HG02678 (cell line): ENCODE results near the gene S100A14.
"Not testable (repeated sequence)": the region's sequence is repeated elsewhere in the genome, so short reads cannot be mapped to it uniquely, and the experiment has no call there.

Experiments used
- ATAC-seq: cut with Tn5 transposase; IDR thresholded peaks from one replicate; pipeline ENCODE4 v1.9.1; 2021; ENCODE audit warnings: mild to moderate bottlenecking, moderate library complexity; ENCODE audit not compliant: unreplicated experiment

Gene S100A14

DNA sequence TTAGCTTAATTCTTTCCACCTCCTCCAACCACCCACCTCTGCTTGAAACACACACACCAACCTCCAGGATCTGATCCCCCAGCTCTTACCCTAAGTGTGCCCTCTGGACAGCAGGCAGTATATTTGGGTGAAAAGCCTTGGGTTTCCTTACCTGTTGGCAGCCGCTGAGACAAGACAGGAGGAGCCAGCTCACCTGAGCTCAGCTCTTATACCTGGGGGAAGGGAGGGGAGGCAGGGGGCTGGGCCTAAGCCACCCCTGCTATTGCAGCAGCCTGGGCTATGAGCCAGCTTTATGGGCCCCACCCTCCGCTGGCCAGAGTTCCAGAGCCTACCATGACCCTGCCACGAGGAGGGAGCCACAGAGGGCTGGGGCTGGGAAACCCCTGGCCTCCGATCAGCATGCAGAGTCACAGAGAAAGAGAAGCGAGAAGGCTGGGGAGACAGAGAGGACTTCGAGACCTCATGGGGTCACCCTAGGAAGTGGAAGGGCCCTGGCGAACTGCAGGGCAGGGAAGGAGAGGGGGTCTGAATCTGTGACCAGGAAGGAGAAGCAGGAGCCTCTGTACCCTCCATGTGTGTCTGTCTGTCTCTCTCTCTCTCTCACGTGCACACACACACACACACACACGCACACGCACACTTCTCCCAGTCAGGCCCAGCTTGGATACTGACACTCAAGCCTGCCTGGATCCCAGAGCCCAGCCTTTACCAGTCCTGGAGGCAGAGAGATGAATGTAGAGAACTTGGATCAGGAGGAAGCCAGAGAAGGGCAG lies at the start of gene S100A14:
Gene S100A14, minus strand, starts transcription at position 182 of the 773 bp plus-strand sequence. CDS start 467 bp downstream, outside the sequence.
- no peak for ATAC-seq

- no peak for ATAC-seq
Observed at GRCh38 chr1:153663211-153663610, 47.1 kb upstream of the S100A14 start.

GRCh38 chr1:153662269-153662668 lies 46.1 kb upstream of the S100A14 start:
- no peak for ATAC-seq

DNA sequence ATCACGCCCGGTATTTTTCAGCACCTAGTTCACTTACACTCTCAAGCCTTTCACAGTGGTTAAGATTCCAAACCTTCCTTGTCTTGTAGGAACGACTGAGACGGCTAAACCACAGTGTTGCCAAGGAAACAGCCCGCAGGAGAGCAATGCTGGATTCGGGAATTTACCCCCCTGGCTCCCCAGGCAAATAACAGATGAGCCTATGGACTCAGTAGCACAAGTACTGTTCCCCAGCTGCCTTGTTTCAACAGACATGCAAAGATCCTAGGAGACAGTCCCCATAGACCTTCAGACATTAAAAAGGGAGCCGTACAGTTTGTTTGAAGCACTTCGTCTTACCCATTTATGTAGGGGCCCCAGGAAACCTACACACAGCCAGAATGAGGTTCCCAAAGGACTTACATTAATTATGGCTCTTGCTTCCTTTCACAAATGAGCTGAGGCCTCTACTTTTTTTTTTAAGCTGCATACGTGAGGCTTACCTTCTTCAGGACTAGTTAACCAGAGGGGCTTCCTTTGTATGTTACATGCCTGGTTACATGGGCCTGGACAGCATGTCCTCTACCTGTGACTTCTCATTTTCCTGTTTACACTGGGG lies 45.1 kb upstream of the S100A14 start:
- ATAC-seq, result no peak

DNA sequence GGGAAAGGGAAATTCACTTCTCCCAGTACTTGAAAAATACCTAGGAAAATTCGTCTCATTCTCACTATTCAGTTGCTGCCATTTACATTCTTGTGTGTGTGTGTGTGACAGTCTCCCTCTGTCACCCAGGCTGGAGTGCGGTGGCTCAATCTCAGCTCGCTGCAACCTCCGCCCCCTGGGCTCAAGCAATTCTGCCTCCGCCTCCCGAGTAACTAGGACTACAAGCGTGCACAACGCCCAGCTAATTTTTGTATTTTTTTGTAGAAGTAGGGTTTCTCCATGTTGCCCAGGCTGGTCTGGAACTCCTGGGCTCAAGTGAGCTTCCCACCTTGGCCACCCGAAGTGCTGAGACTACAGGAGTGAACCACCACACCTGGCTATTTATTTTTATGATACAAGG lies 43.5 kb upstream of the S100A14 start:
- ATAC-seq, result no peak

DNA sequence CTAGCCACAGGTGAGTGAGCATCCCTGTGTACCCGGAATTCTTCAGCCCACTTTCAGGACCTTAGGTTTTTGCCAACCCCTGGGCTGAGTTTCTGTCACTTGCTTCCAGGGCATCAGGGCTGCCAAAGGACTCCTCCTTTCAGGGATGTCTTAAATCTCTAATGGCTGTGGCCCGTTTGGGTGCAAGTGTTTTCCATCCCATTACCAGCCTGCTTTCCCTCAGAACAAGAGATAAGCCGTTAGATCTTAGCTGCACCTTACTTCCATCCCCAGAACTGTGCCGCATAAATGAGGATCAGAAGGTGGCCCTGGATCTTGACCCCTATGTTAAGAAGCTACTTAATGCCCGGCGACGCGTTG lies 43.0 kb upstream of the S100A14 start:
- ATAC-seq, result no peak

GRCh38 chr1:153658400-153659174 lies 42.5 kb upstream of the S100A14 start, which contains the start of gene SNAPIN:
TSS of gene SNAPIN (plus strand) at chr1:153658703. CDS start at chr1:153658744, 41 bp downstream.
- peak; percentile 93 for ATAC-seq

DNA sequence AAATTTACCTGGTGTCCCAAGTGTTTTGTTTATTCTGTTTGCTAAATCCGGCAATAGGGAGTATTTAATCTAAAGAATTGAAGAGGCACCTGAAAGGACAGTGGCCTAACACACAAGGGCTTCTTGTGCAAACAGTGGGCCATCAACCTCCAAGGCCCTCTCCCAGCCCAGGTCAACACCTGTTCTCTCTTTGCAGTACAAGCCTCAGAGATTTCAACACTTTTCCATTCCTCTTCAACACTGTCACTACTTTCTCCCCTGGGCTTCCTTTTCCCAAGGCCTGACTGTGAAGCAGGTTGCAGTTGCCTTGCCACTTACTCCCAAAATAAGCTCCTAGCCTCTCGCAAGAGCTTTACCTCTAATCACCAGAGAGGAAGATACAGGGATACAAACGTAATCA lies 39.2 kb upstream of the S100A14 start:
- no peak for ATAC-seq

DNA sequence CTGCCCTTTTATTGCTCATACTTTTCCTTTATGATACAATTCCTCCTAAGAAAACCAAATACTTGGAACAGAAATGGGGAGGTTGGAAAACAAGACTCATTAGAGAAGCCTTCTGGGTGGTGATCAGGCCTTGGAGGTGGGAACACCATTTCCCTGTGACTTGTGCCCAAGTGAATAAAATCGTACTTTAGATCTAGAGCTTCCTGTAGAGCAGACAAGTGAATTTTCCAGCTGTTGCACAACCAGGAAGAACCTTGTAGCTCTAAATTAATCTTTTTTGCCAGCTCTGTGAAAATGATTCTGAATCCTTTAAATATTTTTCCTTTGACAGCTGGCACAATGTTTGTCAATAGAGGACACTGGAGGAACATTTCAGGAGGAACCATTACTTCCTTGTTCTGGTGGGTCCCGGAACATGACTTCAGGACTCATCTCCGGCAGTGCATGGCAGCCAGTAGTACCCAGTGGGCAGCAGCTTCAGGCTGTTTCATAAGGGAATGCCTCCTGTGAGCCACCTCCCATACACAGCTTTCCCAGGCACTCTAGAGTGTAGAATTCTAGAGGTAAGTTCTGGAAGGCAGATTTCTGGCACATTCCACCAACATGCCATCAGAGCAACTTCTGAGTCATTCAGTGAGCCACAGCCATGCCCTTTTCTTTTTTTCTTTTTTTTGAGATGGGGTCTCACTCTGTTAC lies 36.8 kb upstream of the S100A14 start:
- no peak for ATAC-seq

- ATAC-seq, result no peak
Observed at GRCh38 chr1:153651771-153652170, 35.6 kb upstream of the S100A14 start.

DNA sequence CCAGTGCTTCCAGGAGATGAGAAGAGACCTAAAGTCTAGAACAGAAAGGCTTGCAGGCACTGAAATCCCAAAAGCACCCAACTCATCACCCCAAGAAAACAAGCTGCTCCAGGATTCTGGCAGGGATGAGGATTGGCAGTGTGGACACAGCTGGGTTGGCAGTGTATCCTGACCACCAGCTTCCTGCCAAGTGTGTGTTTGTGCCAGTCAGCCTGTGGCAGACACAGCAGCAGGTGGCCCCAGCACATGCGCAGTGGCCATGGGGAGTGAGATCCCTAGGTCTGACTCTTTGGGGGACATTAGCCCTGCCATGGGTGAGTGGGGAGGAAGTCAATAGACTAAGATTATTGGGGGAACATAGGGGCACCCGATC lies 33.7 kb upstream of the S100A14 start:
- no peak for ATAC-seq

GRCh38 chr1:153649137-153649862 lies 33.2 kb upstream of the S100A14 start:
- no peak for ATAC-seq

DNA sequence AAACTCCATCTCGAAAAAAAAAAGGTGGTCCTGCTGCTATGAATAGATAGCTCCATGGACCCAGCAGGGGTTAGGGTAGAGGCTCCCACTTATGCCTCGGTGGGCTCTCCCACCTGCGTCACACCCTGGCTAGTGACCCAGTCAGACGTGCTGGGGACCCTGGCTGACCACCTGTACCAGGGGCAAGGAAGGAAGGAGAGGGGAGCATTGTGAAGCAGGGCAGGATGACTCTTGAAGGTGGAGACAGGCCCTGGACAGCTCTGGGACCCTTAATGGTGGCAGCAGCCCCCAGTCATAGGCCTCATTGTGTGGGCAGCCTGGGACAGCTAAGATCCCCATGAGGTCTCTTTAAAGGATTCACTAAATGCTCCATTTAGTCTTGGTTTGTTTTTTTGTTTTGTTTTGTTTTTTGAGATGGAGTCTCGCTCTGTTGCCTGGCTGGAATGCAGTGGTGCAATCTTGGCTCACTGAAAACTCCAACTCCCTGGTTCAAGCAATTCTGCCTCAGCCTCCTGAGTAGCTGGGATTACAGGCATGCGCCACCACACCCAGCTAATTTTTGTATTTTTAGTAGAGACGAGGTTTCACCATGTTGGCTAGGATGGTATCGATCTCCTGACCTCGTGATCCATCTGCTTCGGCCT lies 32.0 kb upstream of the S100A14 start:
- ATAC-seq, result no peak

DNA sequence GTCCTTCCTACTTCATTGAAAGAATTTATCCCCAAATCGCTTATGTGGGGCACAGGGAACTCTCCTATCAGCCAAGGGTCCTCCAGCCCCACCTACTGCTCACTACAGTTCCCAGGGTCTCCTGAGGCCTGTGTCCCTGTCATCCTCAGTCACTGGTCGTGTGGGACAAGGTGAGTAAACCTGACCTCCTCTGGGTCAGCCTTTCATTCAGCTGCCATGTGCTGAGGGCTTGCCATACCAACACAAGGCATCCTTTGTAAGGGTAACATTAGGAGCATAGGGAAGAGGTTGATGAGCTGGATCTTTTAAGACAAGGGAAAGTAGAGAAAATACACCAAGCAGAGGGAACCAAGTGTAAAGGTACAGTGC lies 31.2 kb upstream of the S100A14 start:
- no peak for ATAC-seq

DNA sequence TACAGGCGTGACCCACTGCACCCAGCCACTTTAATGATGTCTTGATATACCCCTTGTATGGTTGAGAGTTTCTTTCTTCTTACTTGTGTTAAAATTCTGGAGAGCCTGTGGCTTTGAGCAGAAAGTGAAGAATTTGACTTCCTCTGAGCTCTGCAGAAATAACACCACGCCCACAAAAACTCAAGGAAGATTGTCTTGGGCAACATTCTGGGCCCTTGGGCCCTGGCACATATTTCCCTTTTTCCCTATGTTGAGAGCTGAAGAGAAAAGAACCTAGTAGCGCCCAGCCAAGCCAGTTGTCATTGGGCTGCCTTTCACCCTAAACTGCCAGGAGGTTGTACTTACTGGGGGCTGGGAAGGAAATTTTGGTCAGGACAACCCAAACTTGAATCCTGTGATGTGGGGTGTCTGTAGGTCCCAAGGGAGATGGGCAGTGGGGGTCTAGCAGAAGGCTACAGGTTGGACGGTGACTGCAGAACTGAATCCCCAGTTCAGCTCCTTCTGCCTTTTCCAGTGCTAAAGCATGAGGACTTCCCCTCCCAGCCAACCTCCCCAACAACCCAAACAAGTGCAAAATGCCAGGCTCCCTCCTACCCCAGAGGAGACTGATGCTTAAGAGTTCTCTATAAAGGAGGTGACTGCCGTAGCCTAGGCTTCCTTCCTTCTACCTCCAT lies 30.7 kb upstream of the S100A14 start:
- ATAC-seq, result no peak

- no peak for ATAC-seq
Observed at GRCh38 chr1:153643816-153644215, 27.7 kb upstream of the S100A14 start.

GRCh38 chr1:153643100-153643499 lies 27.0 kb upstream of the S100A14 start:
- no peak for ATAC-seq

GRCh38 chr1:153642161-153642560 lies 26.0 kb upstream of the S100A14 start:
- no peak for ATAC-seq

DNA sequence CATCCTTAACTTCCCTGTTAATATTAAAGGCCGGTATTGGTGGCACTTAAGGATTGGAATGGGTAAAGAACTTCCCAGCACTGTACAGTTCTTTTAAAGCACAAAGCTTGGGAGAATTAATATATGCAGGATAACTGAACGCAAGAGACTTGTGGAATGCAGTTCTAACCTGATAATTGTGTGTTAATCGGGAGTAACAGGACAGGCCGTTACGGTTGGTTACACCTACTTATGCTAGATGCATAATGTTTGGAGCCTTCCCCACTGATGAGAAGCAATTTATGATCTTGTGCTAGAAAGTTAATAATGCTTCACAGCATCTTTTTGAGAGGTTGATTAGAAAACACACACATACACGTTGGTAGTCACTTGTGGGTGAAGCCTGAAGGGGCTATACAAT lies 24.7 kb upstream of the S100A14 start:
- ATAC-seq, result no peak

- ATAC-seq, result not testable (repeated sequence)
Observed at GRCh38 chr1:153640213-153640612, 24.1 kb upstream of the S100A14 start.
